ENCODE measurements around the gene MSH6.

DNA sequence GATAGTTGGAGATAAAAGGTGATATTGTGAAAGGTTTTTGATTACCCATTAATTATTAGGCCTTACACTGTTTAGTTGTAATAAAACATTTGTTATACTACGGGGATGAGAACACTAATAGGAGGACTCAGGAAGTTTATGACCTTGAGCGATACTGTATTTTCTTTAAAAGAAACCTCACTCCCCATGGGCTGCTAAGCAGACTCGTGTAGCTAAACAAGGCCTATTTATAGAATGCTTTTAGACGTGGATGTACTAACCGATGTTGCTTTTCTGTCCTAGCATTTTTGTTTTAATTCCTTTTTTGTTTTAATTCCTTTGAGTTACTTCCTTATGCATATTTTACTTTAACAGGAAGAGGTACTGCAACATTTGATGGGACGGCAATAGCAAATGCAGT, 22.9 kb downstream of the MSH6 start:
- TF ChIP-seq, protein P1, sequence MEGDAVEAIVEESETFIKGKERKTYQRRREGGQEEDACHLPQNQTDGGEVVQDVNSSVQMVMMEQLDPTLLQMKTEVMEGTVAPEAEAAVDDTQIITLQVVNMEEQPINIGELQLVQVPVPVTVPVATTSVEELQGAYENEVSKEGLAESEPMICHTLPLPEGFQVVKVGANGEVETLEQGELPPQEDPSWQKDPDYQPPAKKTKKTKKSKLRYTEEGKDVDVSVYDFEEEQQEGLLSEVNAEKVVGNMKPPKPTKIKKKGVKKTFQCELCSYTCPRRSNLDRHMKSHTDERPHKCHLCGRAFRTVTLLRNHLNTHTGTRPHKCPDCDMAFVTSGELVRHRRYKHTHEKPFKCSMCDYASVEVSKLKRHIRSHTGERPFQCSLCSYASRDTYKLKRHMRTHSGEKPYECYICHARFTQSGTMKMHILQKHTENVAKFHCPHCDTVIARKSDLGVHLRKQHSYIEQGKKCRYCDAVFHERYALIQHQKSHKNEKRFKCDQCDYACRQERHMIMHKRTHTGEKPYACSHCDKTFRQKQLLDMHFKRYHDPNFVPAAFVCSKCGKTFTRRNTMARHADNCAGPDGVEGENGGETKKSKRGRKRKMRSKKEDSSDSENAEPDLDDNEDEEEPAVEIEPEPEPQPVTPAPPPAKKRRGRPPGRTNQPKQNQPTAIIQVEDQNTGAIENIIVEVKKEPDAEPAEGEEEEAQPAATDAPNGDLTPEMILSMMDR (IDR thresholded peaks at IDR 0.05): no peak
- TF ChIP-seq POLR2A (IDR thresholded peaks at IDR 0.05): no peak

Data from adrenal gland (tissue), 5 donors.